Stomach (tissue), 9 donors: ENCODE measurements around the gene PERP. TPM values are rescaled to one million over a fixed set of nuclear protein-coding genes. Genes with fewer than 3 reads are reported as not detected.
A peak's percentile ranks its signal among the peaks of the same experiment; 100 is the strongest.

ENCODE experiments used
- DNase-seq, 2 donors: peaks; one replicate each; pipeline versions ENCODE4 v3.0.0 to v3.0.0-alpha.2; 2013 to 2019
- H3K27ac ChIP-seq, 5 donors: fragments of 200-600 bp in 4 of 5; sonication (generic) in 4 of 5; one replicate each; pipeline ENCODE4 v1.5.1; 2013 to 2019; ENCODE audit warnings: mild to moderate bottlenecking in 1 of 5, moderate library complexity in 1 of 5
- H3K27me3 ChIP-seq, 3 donors: fragments of 200-600 bp; sonication (generic); one replicate each; pipeline ENCODE4 v1.5.1; 2017 to 2019; ENCODE audit warnings: mixed run types in 1 of 3
- H3K36me3 ChIP-seq, 4 donors: fragments of 200-600 bp; sonication (generic); 1 replicate in 3 of 4; 2 replicates in 1 of 4; pipeline ENCODE4 v1.5.1; 2016 to 2019
- H3K4me1 ChIP-seq, 4 donors: fragments of 200-600 bp; sonication (generic); one replicate each; pipeline ENCODE4 v1.5.1; 2016 to 2019
- H3K4me3 ChIP-seq, 4 donors: fragments of 200-600 bp; sonication (generic) in 3 of 4; one replicate each; pipeline ENCODE4 v1.5.1; 2016 to 2019; ENCODE audit warnings: mild to moderate bottlenecking in 1 of 4
- H3K9me3 ChIP-seq, 4 donors: fragments of 200-600 bp; sonication (generic); one replicate each; pipeline ENCODE4 v1.5.1; 2016 to 2019
- CTCF ChIP-seq, 7 experiments: fragments of 450-650 bp in 4 of 7; fragments of 200-600 bp in 3 of 7; sonication (generic) in 3 of 7; IDR thresholded peaks; one replicate each; pipeline ENCODE4 v1.5.1; 2016 to 2019; ENCODE audit warnings: antibody characterized with exemption in 7 of 7, control low read depth in 2 of 7, mild to moderate bottlenecking in 1 of 7
- EP300 ChIP-seq: sonication (generic); formaldehyde crosslinking; IDR thresholded peaks from one replicate; pipeline ENCODE4 v1.6.1; 2017; ENCODE audit warnings: antibody characterized with exemption
- POLR2A ChIP-seq, 4 donors: fragments of 450-650 bp; IDR thresholded peaks; one replicate each; pipeline ENCODE4 v1.6.1; 2016; ENCODE audit warnings: antibody characterized with exemption in 4 of 4, control low read depth in 2 of 4, mild to moderate bottlenecking in 1 of 4, moderate library complexity in 1 of 4
- POLR2AphosphoS5 ChIP-seq, 3 donors: sonication (generic); formaldehyde crosslinking; IDR thresholded peaks; one replicate each; pipeline ENCODE4 v1.6.1; 2016; ENCODE audit warnings: antibody characterized with exemption in 3 of 3
- WGBS, 5 donors: extraction: QIAGEN DNeasy Blood & Tissue Kit in 3 of 5; methylation state at CpG; one replicate each; pipeline versions ENCODE4 v1.1.5 to v1.1.7; 2013 to 2018; 5-methylcytosine and 5-hydroxymethylcytosine counted together
- intact Hi-C: fragments of 100-400 bp; cut with DNase I; formaldehyde crosslinking; loops from one replicate; pipeline ENCODE4 v1.15.1; 2023; ENCODE audit warnings: low total_unique reads
- polyA plus RNA-seq, 3 donors: library from polyadenylated mRNA; stranded (reverse); fragments of 200-250 nt; gene quantifications; one replicate each; pipeline ENCODE4 v1.2.3, GENCODE V29; 2013
- total RNA-seq, 5 donors: library from RNA; depleted of rRNA; stranded (reverse); fragments of >200 nt; gene quantifications; one replicate each; pipeline versions ENCODE4 v1.1.0 to v1.2.3, GENCODE V29; 2014 to 2016
- donor health status: healthy with polysubstance abuse.
- donor health status: Bipolar disorder and iron deficiency.
- donor health status: healthy.

The PERP gene
- total and polyA plus RNA-seq, 8 donors = 3.8 to 159 (median 24.1) TPM

- intact Hi-C loops = no loop called here
Observed at GRCh38 chr6:138093632-138094031, 13.6 kb downstream of the PERP start.

GRCh38 chr6:138092686-138093085, 14.5 kb downstream of the PERP start:
- 62 to 82% (median 72%) methylated on average over 4 of the region's 4 CpGs for WGBS, 5 donors
- no peaks in the 10 kb centered on the region for H3K9me3 ChIP-seq
- H3K27ac ChIP-seq = no peak overlapping the region
- peaks cover 12 to 44% (median 41%) of the 10 kb centered on the region in 4 donors for H3K36me3 ChIP-seq
- no peak for TF ChIP-seq EP300
- no peak for TF ChIP-seq POLR2A (IDR thresholded peaks at IDR 0.05)
- no peak for TF ChIP-seq CTCF (IDR thresholded peaks at IDR 0.05)
- no peak for TF ChIP-seq POLR2AphosphoS5 (IDR thresholded peaks at IDR 0.05)
- DNase-seq = no peak
- peaks cover 3 to 14% (median 8%) of the 10 kb centered on the region in 4 donors for H3K4me1 ChIP-seq
- intact Hi-C loops = no loop called here
- no peaks in the 10 kb centered on the region for H3K27me3 ChIP-seq
- no peak overlapping the region for H3K4me3 ChIP-seq

More at GRCh38 chr6:138093632-138094031, 13.6 kb downstream of the PERP start:
- Histone ChIP-seq H3K36me3 (peaks cover 12 to 44% (median 41%) of the 10 kb centered on the region in 4 donors), H3K4me1 (peaks cover 0 to 6% (median under 1%) of the 10 kb centered on the region in 4 donors), H3K4me3 (no peak overlapping the region), H3K9me3 (no peaks in the 10 kb centered on the region), H3K27ac (no peak overlapping the region), H3K27me3 (no peaks in the 10 kb centered on the region)
- no peak for DNase-seq
- WGBS, 5 donors = 92 to 96% (median 95%) methylated on average over 2 of the region's 2 CpGs
- TF ChIP-seq POLR2AphosphoS5 (IDR thresholded peaks at IDR 0.05) (no peak), CTCF (IDR thresholded peaks at IDR 0.05) (no peak), POLR2A (IDR thresholded peaks at IDR 0.05) (no peak)

GRCh38 chr6:138089325-138089724, 17.9 kb downstream of the PERP start:
- Histone ChIP-seq H3K27ac (peak overlapping the region in 2 of 5 donors; percentile 45 to 67), H3K9me3 (no peaks in the 10 kb centered on the region), H3K4me1 (peaks cover 4 to 28% (median 12%) of the 10 kb centered on the region in 4 donors), H3K4me3 (no peak overlapping the region), H3K36me3 (peaks cover 5 to 22% (median 20%) of the 10 kb centered on the region in 4 donors), H3K27me3 (no peaks in the 10 kb centered on the region)
- intact Hi-C loops = no loop called here
- DNase-seq = peak in 1 of 2 donors; percentile 19
- no peak for TF ChIP-seq POLR2AphosphoS5 (IDR thresholded peaks at IDR 0.05)

- Histone ChIP-seq H3K36me3 (peaks cover 5 to 21% (median 17%) of the 10 kb centered on the region in 4 donors), H3K27ac (peak overlapping the region in 2 of 5 donors; percentile 45 to 67), H3K4me1 (peaks cover 4 to 28% (median 12%) of the 10 kb centered on the region in 4 donors), H3K27me3 (no peaks in the 10 kb centered on the region), H3K4me3 (no peak overlapping the region), H3K9me3 (no peaks in the 10 kb centered on the region)
- TF ChIP-seq EP300 (no peak), POLR2AphosphoS5 (IDR thresholded peaks at IDR 0.05) (peak in 1 of 3 donors; percentile 58), CTCF (IDR thresholded peaks at IDR 0.05) (no peak), POLR2A (IDR thresholded peaks at IDR 0.05) (no peak)
- 17 to 36% (median 26%) methylated on average over 4 of the region's 4 CpGs for WGBS, 5 donors
- peak; percentile 59 to 62 for DNase-seq
- intact Hi-C loops = no loop called here
Observed at GRCh38 chr6:138088326-138088762, 18.9 kb downstream of the PERP start.

- WGBS, 5 donors = 64 to 81% (median 79%) methylated on average over 5 of the region's 5 CpGs
- intact Hi-C loops = no loop called here
- TF ChIP-seq POLR2A (IDR thresholded peaks at IDR 0.05) (no peak), CTCF (IDR thresholded peaks at IDR 0.05) (no peak), EP300 (no peak), POLR2AphosphoS5 (IDR thresholded peaks at IDR 0.05) (no peak)
- Histone ChIP-seq H3K4me3 (no peak overlapping the region), H3K27me3 (no peaks in the 10 kb centered on the region), H3K4me1 (peaks cover 4 to 28% (median 12%) of the 10 kb centered on the region in 4 donors), H3K27ac (peak overlapping the region in 1 of 5 donors; percentile 67), H3K9me3 (no peaks in the 10 kb centered on the region), H3K36me3 (peaks cover 5 to 19% (median 12%) of the 10 kb centered on the region in 4 donors)
- DNase-seq = no peak
Observed at GRCh38 chr6:138087593-138088325, 19.5 kb downstream of the PERP start.
